Measurements from ENCODE around the gene DUOXA2. TPM values are rescaled to one million over a fixed set of nuclear protein-coding genes. Genes with fewer than 3 reads are reported as not detected.
"Not testable (repeated sequence)": the region's sequence is repeated elsewhere in the genome, so short reads cannot be mapped to it uniquely, and the experiment has no call there.

Gene DUOXA2
- total RNA-seq, 1 donor from 2014 or later: not detected

GRCh38 chr15:45075440-45076320, 38.4 kb upstream of the DUOXA2 start:
- not testable (repeated sequence) for H3K4me3 Mint-ChIP-seq (ENCODE audit: unreplicated experiment); H3K4me3 ChIP-seq (ENCODE audit: insufficient read depth, low read depth, low read length); H3K27me3 Mint-ChIP-seq (ENCODE audit: low read depth, unreplicated experiment); H3K9me3 ChIP-seq (ENCODE audit: insufficient read depth, low read depth, low read length); H3K36me3 ChIP-seq (ENCODE audit: insufficient read depth, low read length); H3K27ac ChIP-seq (ENCODE audit: low read depth, low read length); H4K20me1 ChIP-seq (ENCODE audit: insufficient read depth, low read length); H3K27me3 ChIP-seq (ENCODE audit: insufficient read depth, low read length); H3K4me1 Mint-ChIP-seq (ENCODE audit: low read depth, unreplicated experiment); H3K27ac Mint-ChIP-seq (ENCODE audit: unreplicated experiment); H3K4me1 ChIP-seq (ENCODE audit: insufficient read depth, low read length); H3K9ac ChIP-seq (ENCODE audit: low read length); FAIRE-seq; H3K4me2 ChIP-seq (ENCODE audit: low read length); H3K79me2 ChIP-seq (ENCODE audit: insufficient read depth, low read length); H2AFZ ChIP-seq (ENCODE audit: low read depth, low read length); H3K9me3 Mint-ChIP-seq (ENCODE audit: unreplicated experiment); H3K36me3 Mint-ChIP-seq (ENCODE audit: low read depth, unreplicated experiment); DNase-seq (ENCODE audit: low read depth)

- H3K4me3 Mint-ChIP-seq (ENCODE audit: unreplicated experiment); H3K4me1 Mint-ChIP-seq (ENCODE audit: low read depth, unreplicated experiment); H3K4me1 ChIP-seq (ENCODE audit: insufficient read depth, low read length); H3K27ac Mint-ChIP-seq (ENCODE audit: unreplicated experiment); DNase-seq (ENCODE audit: low read depth); H3K9me3 ChIP-seq (ENCODE audit: insufficient read depth, low read depth, low read length); H4K20me1 ChIP-seq (ENCODE audit: insufficient read depth, low read length); H3K79me2 ChIP-seq (ENCODE audit: insufficient read depth, low read length); H3K27me3 Mint-ChIP-seq (ENCODE audit: low read depth, unreplicated experiment); H3K36me3 ChIP-seq (ENCODE audit: insufficient read depth, low read length); H3K27me3 ChIP-seq (ENCODE audit: insufficient read depth, low read length); H3K9ac ChIP-seq (ENCODE audit: low read length); FAIRE-seq; H3K27ac ChIP-seq (ENCODE audit: low read depth, low read length); H3K4me3 ChIP-seq (ENCODE audit: insufficient read depth, low read depth, low read length); H2AFZ ChIP-seq (ENCODE audit: low read depth, low read length); H3K4me2 ChIP-seq (ENCODE audit: low read length); H3K9me3 Mint-ChIP-seq (ENCODE audit: unreplicated experiment); H3K36me3 Mint-ChIP-seq (ENCODE audit: low read depth, unreplicated experiment): not testable (repeated sequence)
Observed at GRCh38 chr15:45077391-45077790, 36.7 kb upstream of the DUOXA2 start.

GRCh38 chr15:45079201-45079600, 34.9 kb upstream of the DUOXA2 start:
- not testable (repeated sequence) for DNase-seq (ENCODE audit: low read depth); H3K36me3 Mint-ChIP-seq (ENCODE audit: low read depth, unreplicated experiment); H2AFZ ChIP-seq (ENCODE audit: low read depth, low read length); H3K4me3 ChIP-seq (ENCODE audit: insufficient read depth, low read depth, low read length); FAIRE-seq; H3K4me3 Mint-ChIP-seq (ENCODE audit: unreplicated experiment); H3K9ac ChIP-seq (ENCODE audit: low read length); H3K9me3 Mint-ChIP-seq (ENCODE audit: unreplicated experiment); H3K27ac Mint-ChIP-seq (ENCODE audit: unreplicated experiment); H3K9me3 ChIP-seq (ENCODE audit: insufficient read depth, low read depth, low read length); H4K20me1 ChIP-seq (ENCODE audit: insufficient read depth, low read length); H3K4me1 Mint-ChIP-seq (ENCODE audit: low read depth, unreplicated experiment); H3K36me3 ChIP-seq (ENCODE audit: insufficient read depth, low read length); H3K4me1 ChIP-seq (ENCODE audit: insufficient read depth, low read length); H3K27me3 Mint-ChIP-seq (ENCODE audit: low read depth, unreplicated experiment); H3K27ac ChIP-seq (ENCODE audit: low read depth, low read length); H3K4me2 ChIP-seq (ENCODE audit: low read length); H3K79me2 ChIP-seq (ENCODE audit: insufficient read depth, low read length); H3K27me3 ChIP-seq (ENCODE audit: insufficient read depth, low read length)

- not testable (repeated sequence) for H3K27ac ChIP-seq (ENCODE audit: low read depth, low read length); H3K4me1 ChIP-seq (ENCODE audit: insufficient read depth, low read length); H3K4me3 ChIP-seq (ENCODE audit: insufficient read depth, low read depth, low read length); H2AFZ ChIP-seq (ENCODE audit: low read depth, low read length); H4K20me1 ChIP-seq (ENCODE audit: insufficient read depth, low read length); FAIRE-seq; DNase-seq (ENCODE audit: low read depth); H3K27me3 ChIP-seq (ENCODE audit: insufficient read depth, low read length); H3K27me3 Mint-ChIP-seq (ENCODE audit: low read depth, unreplicated experiment); H3K36me3 ChIP-seq (ENCODE audit: insufficient read depth, low read length); H3K4me3 Mint-ChIP-seq (ENCODE audit: unreplicated experiment); H3K79me2 ChIP-seq (ENCODE audit: insufficient read depth, low read length); H3K4me1 Mint-ChIP-seq (ENCODE audit: low read depth, unreplicated experiment); H3K9ac ChIP-seq (ENCODE audit: low read length); H3K9me3 Mint-ChIP-seq (ENCODE audit: unreplicated experiment); H3K9me3 ChIP-seq (ENCODE audit: insufficient read depth, low read depth, low read length); H3K4me2 ChIP-seq (ENCODE audit: low read length); H3K27ac Mint-ChIP-seq (ENCODE audit: unreplicated experiment); H3K36me3 Mint-ChIP-seq (ENCODE audit: low read depth, unreplicated experiment)
Observed at GRCh38 chr15:45079628-45080246, 34.4 kb upstream of the DUOXA2 start.

GRCh38 chr15:45080593-45080992, 33.5 kb upstream of the DUOXA2 start:
- not testable (repeated sequence) for H3K9me3 ChIP-seq (ENCODE audit: insufficient read depth, low read depth, low read length); H3K27me3 Mint-ChIP-seq (ENCODE audit: low read depth, unreplicated experiment); H4K20me1 ChIP-seq (ENCODE audit: insufficient read depth, low read length); H3K9ac ChIP-seq (ENCODE audit: low read length); DNase-seq (ENCODE audit: low read depth); H3K36me3 ChIP-seq (ENCODE audit: insufficient read depth, low read length); H3K27ac ChIP-seq (ENCODE audit: low read depth, low read length); H3K36me3 Mint-ChIP-seq (ENCODE audit: low read depth, unreplicated experiment); H3K27ac Mint-ChIP-seq (ENCODE audit: unreplicated experiment); H3K4me2 ChIP-seq (ENCODE audit: low read length); H2AFZ ChIP-seq (ENCODE audit: low read depth, low read length); H3K27me3 ChIP-seq (ENCODE audit: insufficient read depth, low read length); H3K4me1 ChIP-seq (ENCODE audit: insufficient read depth, low read length); FAIRE-seq; H3K4me1 Mint-ChIP-seq (ENCODE audit: low read depth, unreplicated experiment); H3K4me3 Mint-ChIP-seq (ENCODE audit: unreplicated experiment); H3K4me3 ChIP-seq (ENCODE audit: insufficient read depth, low read depth, low read length); H3K9me3 Mint-ChIP-seq (ENCODE audit: unreplicated experiment); H3K79me2 ChIP-seq (ENCODE audit: insufficient read depth, low read length)

- not testable (repeated sequence) for H3K4me3 ChIP-seq (ENCODE audit: insufficient read depth, low read depth, low read length); H3K4me3 Mint-ChIP-seq (ENCODE audit: unreplicated experiment); H3K9me3 Mint-ChIP-seq (ENCODE audit: unreplicated experiment)
Observed at GRCh38 chr15:45082412-45082811, 31.7 kb upstream of the DUOXA2 start.

More at GRCh38 chr15:45082412-45082811, 31.7 kb upstream of the DUOXA2 start:
- not testable (repeated sequence) for H3K4me1 Mint-ChIP-seq (ENCODE audit: low read depth, unreplicated experiment); DNase-seq (ENCODE audit: low read depth); H3K36me3 Mint-ChIP-seq (ENCODE audit: low read depth, unreplicated experiment); H3K4me1 ChIP-seq (ENCODE audit: insufficient read depth, low read length); H4K20me1 ChIP-seq (ENCODE audit: insufficient read depth, low read length); H3K9ac ChIP-seq (ENCODE audit: low read length); H3K27ac ChIP-seq (ENCODE audit: low read depth, low read length); H3K27ac Mint-ChIP-seq (ENCODE audit: unreplicated experiment); H3K9me3 ChIP-seq (ENCODE audit: insufficient read depth, low read depth, low read length); H3K4me2 ChIP-seq (ENCODE audit: low read length); H3K79me2 ChIP-seq (ENCODE audit: insufficient read depth, low read length); H3K27me3 ChIP-seq (ENCODE audit: insufficient read depth, low read length); H3K27me3 Mint-ChIP-seq (ENCODE audit: low read depth, unreplicated experiment); FAIRE-seq; H3K36me3 ChIP-seq (ENCODE audit: insufficient read depth, low read length); H2AFZ ChIP-seq (ENCODE audit: low read depth, low read length)

Data from astrocyte (in vitro differentiated cells and primary cell).